OCI-LY1 (cell line): ENCODE data around the gene DOCK1.

Source experiments
- H2AFZ ChIP-seq: fragments of 200-600 bp; sonication (generic), shearing (Covaris generic); 2 replicates; pipeline ENCODE4 v1.6.0; 2014; ENCODE audit warnings: antibody characterized with exemption, mild to moderate bottlenecking, low read length
- H3F3A ChIP-seq: fragments of 200-600 bp; sonication (generic), shearing (Covaris generic); 2 replicates; pipeline ENCODE4 v1.6.0; 2014; ENCODE audit warnings: mild to moderate bottlenecking, antibody characterized with exemption, low read length, moderate library complexity; ENCODE audit not compliant: insufficient read depth
- H3K27ac ChIP-seq: fragments of 200-600 bp; sonication (generic); 2 replicates; pipeline ENCODE4 v1.5.1; 2014; ENCODE audit warnings: low read length, mixed run types, mild to moderate bottlenecking, low read depth; ENCODE audit not compliant: poor library complexity, severe bottlenecking
- H3K27me3 ChIP-seq: fragments of 200-600 bp; sonication (generic); 2 replicates; pipeline ENCODE4 v1.6.0; 2014; ENCODE audit warnings: antibody characterized with exemption, mild to moderate bottlenecking, low read length, moderate library complexity; ENCODE audit not compliant: insufficient read depth
- H3K36me3 ChIP-seq: fragments of 200-600 bp; sonication (generic); 2 replicates; pipeline ENCODE4 v1.6.1; 2014; ENCODE audit warnings: mild to moderate bottlenecking, antibody characterized with exemption, low read length, moderate library complexity, mixed read lengths; ENCODE audit not compliant: insufficient read depth
- H3K4me1 ChIP-seq: fragments of 200-600 bp; sonication (generic); 2 replicates; pipeline ENCODE4 v1.5.1; 2014; ENCODE audit warnings: mild to moderate bottlenecking, low read length, moderate library complexity; ENCODE audit not compliant: insufficient read depth, severe bottlenecking
- H3K4me2 ChIP-seq: fragments of 200-600 bp; sonication (generic), shearing (Covaris generic); 2 replicates; pipeline ENCODE4 v1.6.1; 2014; ENCODE audit warnings: low read length
- H3K4me3 ChIP-seq: fragments of 200-600 bp; sonication (generic); 2 replicates; pipeline ENCODE4 v1.5.1; 2014; ENCODE audit warnings: low read length, low read depth, mild to moderate bottlenecking, mixed read lengths; ENCODE audit not compliant: poor library complexity, severe bottlenecking
- H3K79me2 ChIP-seq: fragments of 200-600 bp; shearing (Covaris generic); 2 replicates; pipeline ENCODE4 v1.6.1; 2016; ENCODE audit warnings: mixed run types, low read length, mixed read lengths; ENCODE audit not compliant: insufficient read depth
- H3K9ac ChIP-seq: fragments of 200-600 bp; sonication (generic), shearing (Covaris generic); 2 replicates; pipeline ENCODE4 v1.6.1; 2014; ENCODE audit warnings: mild to moderate bottlenecking, low read length, mixed read lengths
- H3K9me2 ChIP-seq: fragments of 200-600 bp; sonication (generic), shearing (Covaris generic); 2 replicates; pipeline ENCODE4 v1.6.1; 2014; ENCODE audit warnings: low read depth, mild to moderate bottlenecking, low read length, mixed read lengths
- H3K9me3 ChIP-seq: fragments of 200-600 bp; shearing (Covaris generic); 2 replicates; pipeline ENCODE4 v1.6.1; 2014; ENCODE audit warnings: low read length, mixed read lengths
- H4K20me1 ChIP-seq: fragments of 200-600 bp; sonication (generic), shearing (Covaris generic); 2 replicates; pipeline ENCODE4 v1.6.0; 2016; ENCODE audit warnings: mild to moderate bottlenecking, low read length; ENCODE audit not compliant: insufficient read depth
- CTCF ChIP-seq: fragments of 200-600 bp; sonication (generic), shearing (Covaris generic); IDR thresholded peaks from 2 replicates; pipeline ENCODE4 v1.5.1; 2017; ENCODE audit warnings: mild to moderate bottlenecking, antibody characterized with exemption, low read length, moderate library complexity, mixed read lengths
- EZH2 ChIP-seq: fragments of 200-600 bp; sonication (generic), shearing (Covaris generic); IDR thresholded peaks from 2 replicates; pipeline ENCODE4 v1.8.0; 2017; ENCODE audit warnings: borderline replicate concordance, mixed run types, mild to moderate bottlenecking, antibody characterized with exemption, low read length, moderate library complexity, mixed read lengths

Gene DOCK1

GRCh38 chr10:127089446-127089845 lies 184.2 kb downstream of the DOCK1 start:
- Histone ChIP-seq H4K20me1 (no peaks in the 10 kb centered on the region), H3K9me3 (no peaks in the 10 kb centered on the region), H3K27ac (no peak overlapping the region), H2AFZ (no peak overlapping the region), H3K9ac (no peak overlapping the region), H3K4me3 (no peak overlapping the region), H3K27me3 (no peaks in the 10 kb centered on the region), H3K4me1 (no peaks in the 10 kb centered on the region), H3K79me2 (no peaks in the 10 kb centered on the region), H3K4me2 (no peak overlapping the region), H3F3A (no peaks in the 10 kb centered on the region), H3K9me2 (no peaks in the 10 kb centered on the region), H3K36me3 (no peaks in the 10 kb centered on the region)
- TF ChIP-seq EZH2 (no peak), CTCF (no peak)

- Histone ChIP-seq H3K36me3 (no peaks in the 10 kb centered on the region), H3K27ac (no peak overlapping the region), H3K9me3 (no peaks in the 10 kb centered on the region), H3K4me2 (no peak overlapping the region), H2AFZ (no peak overlapping the region), H3K4me1 (no peaks in the 10 kb centered on the region), H3K79me2 (no peaks in the 10 kb centered on the region), H3K4me3 (no peak overlapping the region), H3F3A (no peaks in the 10 kb centered on the region), H3K27me3 (no peaks in the 10 kb centered on the region), H4K20me1 (no peaks in the 10 kb centered on the region), H3K9ac (no peak overlapping the region), H3K9me2 (no peaks in the 10 kb centered on the region)
- TF ChIP-seq EZH2 (no peak), CTCF (no peak)
Measured at GRCh38 chr10:127090138-127090537, 184.9 kb downstream of the DOCK1 start.

GRCh38 chr10:127091354-127091753 lies 186.1 kb downstream of the DOCK1 start:
- Histone ChIP-seq H3K27me3 (no peaks in the 10 kb centered on the region), H2AFZ (no peak overlapping the region), H3K9me2 (no peaks in the 10 kb centered on the region), H3F3A (no peaks in the 10 kb centered on the region), H3K9me3 (no peaks in the 10 kb centered on the region), H3K79me2 (no peaks in the 10 kb centered on the region), H3K4me2 (no peak overlapping the region), H4K20me1 (no peaks in the 10 kb centered on the region), H3K4me3 (no peak overlapping the region), H3K9ac (no peak overlapping the region), H3K4me1 (no peaks in the 10 kb centered on the region), H3K36me3 (no peaks in the 10 kb centered on the region), H3K27ac (no peak overlapping the region)
- TF ChIP-seq EZH2 (no peak), CTCF (no peak)
